Mesodermal cell (in vitro differentiated cells): ENCODE data around the gene MRPL21.
"Not testable (repeated sequence)": the region's sequence is repeated elsewhere in the genome, so short reads cannot be mapped to it uniquely, and the experiment has no call there.

Experiments used
- H3K27ac ChIP-seq: 2 replicates; pipeline ENCODE4 v1.7.0; 2013; ENCODE audit warnings: mild to moderate bottlenecking, low read depth, low read length, moderate library complexity; ENCODE audit not compliant: severe bottlenecking
- H3K36me3 ChIP-seq: 2 replicates; pipeline ENCODE4 v1.7.1; 2013; ENCODE audit warnings: mild to moderate bottlenecking, low read length, moderate library complexity; ENCODE audit not compliant: control insufficient read depth, insufficient read depth
- H3K4me1 ChIP-seq: one replicate; pipeline ENCODE4 v1.7.1; 2013; ENCODE audit warnings: mild to moderate bottlenecking, low read length; ENCODE audit not compliant: insufficient read depth, control insufficient read depth, poor library complexity, severe bottlenecking
- H3K4me3 ChIP-seq: 2 replicates; pipeline ENCODE4 v1.7.0; 2013; ENCODE audit warnings: low read length, control low read depth, mild to moderate bottlenecking; ENCODE audit not compliant: insufficient read depth, poor library complexity, severe bottlenecking; ENCODE audit errors: extremely low read depth
- H3K9me3 ChIP-seq: 2 replicates; pipeline ENCODE4 v1.7.1; 2013; ENCODE audit warnings: mild to moderate bottlenecking, low read length, moderate library complexity; ENCODE audit not compliant: control insufficient read depth
- WGBS, 2 experiments: methylation state at CpG; one replicate each; pipeline ENCODE4 v1.1.5; 2013; ENCODE audit warnings: missing lambda C conversion rate in 2 of 2; ENCODE audit not compliant: insufficient coverage in 2 of 2; 5-methylcytosine and 5-hydroxymethylcytosine counted together

The MRPL21 gene

GRCh38 chr11:68867066-68867465 lies 36.6 kb downstream of the MRPL21 start:
- Histone ChIP-seq H3K4me1 (no peaks in the 10 kb centered on the region), H3K9me3 (no peaks in the 10 kb centered on the region), H3K36me3 (no peaks in the 10 kb centered on the region), H3K27ac (no peak overlapping the region), H3K4me3 (no peak overlapping the region)
- 85 to 86% methylated on average over 4 to 5 of the region's 6 CpGs for WGBS, 2 experiments

- H3K9me3 ChIP-seq = no peaks in the 10 kb centered on the region
- H3K4me1 ChIP-seq = no peaks in the 10 kb centered on the region
- no peaks in the 10 kb centered on the region for H3K36me3 ChIP-seq
- no peak overlapping the region for H3K4me3 ChIP-seq
- H3K27ac ChIP-seq = no peak overlapping the region
- 80 to 87% methylated on average over 1 to 7 of the region's 11 CpGs for WGBS, 2 experiments
Observed at GRCh38 chr11:68865241-68865640, 38.4 kb downstream of the MRPL21 start.

GRCh38 chr11:68863553-68864265 lies 39.9 kb downstream of the MRPL21 start:
- no peaks in the 10 kb centered on the region for H3K4me1 ChIP-seq
- 90 to 100% methylated on average over 2 of the region's 3 CpGs for WGBS, 2 experiments

GRCh38 chr11:68862421-68862820 lies 41.2 kb downstream of the MRPL21 start:
- no peak overlapping the region for H3K4me3 ChIP-seq
- H3K9me3 ChIP-seq = no peaks in the 10 kb centered on the region
- WGBS, 2 experiments = 73 to 88% methylated on average over 4 to 5 of the region's 6 CpGs
- no peaks in the 10 kb centered on the region for H3K4me1 ChIP-seq
- no peak overlapping the region for H3K27ac ChIP-seq
- no peaks in the 10 kb centered on the region for H3K36me3 ChIP-seq

More at GRCh38 chr11:68863553-68864265, 39.9 kb downstream of the MRPL21 start:
- Histone ChIP-seq H3K4me3 (no peak overlapping the region), H3K9me3 (no peaks in the 10 kb centered on the region), H3K36me3 (no peaks in the 10 kb centered on the region), H3K27ac (no peak overlapping the region)

- H3K36me3 ChIP-seq = no peaks in the 10 kb centered on the region
- no peak overlapping the region for H3K4me3 ChIP-seq
- WGBS, 2 experiments = 78 to 80% methylated on average over 2 to 5 of the region's 8 CpGs
- H3K9me3 ChIP-seq = no peaks in the 10 kb centered on the region
- peaks cover 6% of the 10 kb centered on the region for H3K4me1 ChIP-seq
- no peak overlapping the region for H3K27ac ChIP-seq
Observed at GRCh38 chr11:68859123-68859522, 44.5 kb downstream of the MRPL21 start.

GRCh38 chr11:68857037-68857586 lies 46.5 kb downstream of the MRPL21 start:
- H3K27ac ChIP-seq = no peak overlapping the region
- no peaks in the 10 kb centered on the region for H3K36me3 ChIP-seq
- H3K4me1 ChIP-seq = peaks cover 6% of the 10 kb centered on the region
- H3K4me3 ChIP-seq = no peak overlapping the region
- WGBS, 2 experiments = 77 to 79% methylated on average over 3 to 4 of the region's 8 CpGs
- H3K9me3 ChIP-seq = no peaks in the 10 kb centered on the region

GRCh38 chr11:68856425-68857030 lies 47.1 kb downstream of the MRPL21 start:
- not testable (repeated sequence) for H3K4me3 ChIP-seq, H3K36me3 ChIP-seq, H3K27ac ChIP-seq, H3K9me3 ChIP-seq, H3K4me1 ChIP-seq
- 88 to 90% methylated on average over 15 of the region's 21 CpGs for WGBS, 2 experiments

GRCh38 chr11:68855205-68855981 lies 48.2 kb downstream of the MRPL21 start:
- Histone ChIP-seq H3K9me3 (no peaks in the 10 kb centered on the region), H3K27ac (no peak overlapping the region), H3K36me3 (no peaks in the 10 kb centered on the region), H3K4me3 (peak overlapping the region; percentile 35), H3K4me1 (peaks cover 6% of the 10 kb centered on the region)
- 6 to 8% methylated on average over 53 of the region's 62 CpGs for WGBS, 2 experiments

GRCh38 chr11:68854273-68854958 lies 49.2 kb downstream of the MRPL21 start:
- Histone ChIP-seq H3K27ac (no peak overlapping the region), H3K4me3 (peak overlapping the region; percentile 35), H3K4me1 (peaks cover 6% of the 10 kb centered on the region), H3K36me3 (no peaks in the 10 kb centered on the region), H3K9me3 (no peaks in the 10 kb centered on the region)
- WGBS, 2 experiments = 27 to 34% methylated on average over 27 to 33 of the region's 42 CpGs

GRCh38 chr11:68852628-68853027 lies 51.0 kb downstream of the MRPL21 start:
- Histone ChIP-seq H3K36me3 (no peaks in the 10 kb centered on the region), H3K27ac (no peak overlapping the region), H3K9me3 (no peaks in the 10 kb centered on the region), H3K4me3 (no peak overlapping the region), H3K4me1 (peaks cover 6% of the 10 kb centered on the region)
- 79 to 80% methylated on average over 7 to 8 of the region's 8 CpGs for WGBS, 2 experiments
